NCI-H2171 (cell line): ENCODE data around the gene BPIFB3.

Source experiments
- DNase-seq: peaks from one replicate; lab custom pipeline; 2025; lab: John Stamatoyannopoulos, UW

The BPIFB3 gene

GRCh38 chr20:33053291-33054106 lies at the start of gene BPIFB3:
TSS of gene BPIFB3 (plus strand) at chr20:33053903. CDS start at chr20:33055436, 1,533 bp downstream.
- no peak for DNase-seq

- no peak for DNase-seq
These were observed 49.5 kb upstream of the BPIFB3 start, which contains the start of gene SUN5 for GRCh38 chr20:33004141-33004751. TSS of gene SUN5 (minus strand) at chr20:33004433. CDS start at chr20:33004340, 93 bp downstream.

GRCh38 chr20:33005132-33005566 lies 48.6 kb upstream of the BPIFB3 start:
- no peak for DNase-seq

GRCh38 chr20:33005908-33006775 lies 47.6 kb upstream of the BPIFB3 start:
- DNase-seq, result no peak

GRCh38 chr20:33006776-33007375 lies 46.8 kb upstream of the BPIFB3 start:
- no peak for DNase-seq

GRCh38 chr20:33007376-33008335 lies 46.0 kb upstream of the BPIFB3 start, which contains the start of gene BPIFB2:
TSS of gene BPIFB2 (plus strand) at chr20:33007704. CDS start at chr20:33008575, 871 bp downstream.
- DNase-seq, result no peak

- no peak for DNase-seq
These were observed 45.1 kb upstream of the BPIFB3 start for GRCh38 chr20:33008336-33009213.

GRCh38 chr20:33009214-33010132 lies 44.2 kb upstream of the BPIFB3 start:
- no peak for DNase-seq

GRCh38 chr20:33010133-33010504 lies 43.6 kb upstream of the BPIFB3 start:
- no peak for DNase-seq

GRCh38 chr20:33010674-33011449 lies 42.8 kb upstream of the BPIFB3 start:
- DNase-seq, result no peak

GRCh38 chr20:33012327-33013189 lies 41.1 kb upstream of the BPIFB3 start:
- no peak for DNase-seq

GRCh38 chr20:33013701-33014326 lies 39.9 kb upstream of the BPIFB3 start:
- no peak for DNase-seq

GRCh38 chr20:33014336-33015113 lies 39.2 kb upstream of the BPIFB3 start:
- DNase-seq, result no peak

- no peak for DNase-seq
These were observed 38.6 kb upstream of the BPIFB3 start for GRCh38 chr20:33015114-33015484.
